Testis (tissue), 3 donors: ENCODE measurements around the gene HIPK2. TPM values are rescaled to one million over a fixed set of nuclear protein-coding genes. Genes with fewer than 3 reads are reported as not detected.

ENCODE experiments used
- DNase-seq: peaks from one replicate; pipeline ENCODE4 v3.0.0-alpha.2; 2019
- H3K27ac ChIP-seq, 2 donors: fragments of 200-600 bp; sonication (generic); one replicate each; pipeline ENCODE4 v1.5.1; 2019
- H3K27me3 ChIP-seq: fragments of 200-600 bp; sonication (generic); one replicate; pipeline ENCODE4 v1.5.1; 2019
- H3K36me3 ChIP-seq: fragments of 200-600 bp; sonication (generic); one replicate; pipeline ENCODE4 v1.5.1; 2017; ENCODE audit warnings: low read depth; ENCODE audit errors: missing control alignments
- H3K4me1 ChIP-seq: fragments of 200-600 bp; sonication (generic); one replicate; pipeline ENCODE4 v1.5.1; 2019
- H3K4me3 ChIP-seq, 2 donors: fragments of 200-600 bp; sonication (generic); one replicate each; pipeline ENCODE4 v1.5.1; 2017 to 2019
- H3K9me3 ChIP-seq: fragments of 200-600 bp; sonication (generic); one replicate; pipeline ENCODE4 v1.5.1; 2017
- POLR2A ChIP-seq: fragments of 450-650 bp; IDR thresholded peaks from one replicate; pipeline ENCODE4 v1.6.1; 2017; ENCODE audit warnings: antibody characterized with exemption, mild to moderate bottlenecking, moderate library complexity
- WGBS, 2 donors: methylation state at CpG; one replicate each; pipeline ENCODE4 v1.1.5; 2018; 5-methylcytosine and 5-hydroxymethylcytosine counted together
- intact Hi-C: fragments of 100-400 bp; cut with DNase I; formaldehyde crosslinking; loops from one replicate; pipeline ENCODE4 v1.15.1; 2023; ENCODE audit warnings: low total_unique reads
- polyA plus RNA-seq: library from polyadenylated mRNA; stranded (reverse); fragments of 350-450 nt; fragmentation: Illumina TruSeq; extraction: RNeasy Lipid Tissue Mini Kit (QIAGEN cat#74804); gene quantifications from one replicate; pipeline ENCODE4 v1.2.3, GENCODE V29; 2014; ENCODE audit warnings: low read depth, low replicate concordance; ENCODE audit not compliant: insufficient read depth
- total RNA-seq, 2 donors: library from RNA; depleted of rRNA; stranded (reverse); fragments of >200 nt; gene quantifications; one replicate each; pipeline ENCODE4 v1.2.3, GENCODE V29; 2016
- TF ChIP-seq, protein P1 (sequence below), 3 experiments: fragments of 450-650 bp in 2 of 3; fragments of 200-600 bp in 1 of 3; sonication (generic) in 1 of 3; IDR thresholded peaks; one replicate each; pipeline ENCODE4 v1.5.1; 2016 to 2019; ENCODE audit warnings: antibody characterized with exemption in 3 of 3, mild to moderate bottlenecking in 2 of 3, moderate library complexity in 1 of 3

The HIPK2 gene
- total and polyA plus RNA-seq, 3 donors from 2014 or later = 6.3 to 22.4 (median 17.8) TPM

DNA sequence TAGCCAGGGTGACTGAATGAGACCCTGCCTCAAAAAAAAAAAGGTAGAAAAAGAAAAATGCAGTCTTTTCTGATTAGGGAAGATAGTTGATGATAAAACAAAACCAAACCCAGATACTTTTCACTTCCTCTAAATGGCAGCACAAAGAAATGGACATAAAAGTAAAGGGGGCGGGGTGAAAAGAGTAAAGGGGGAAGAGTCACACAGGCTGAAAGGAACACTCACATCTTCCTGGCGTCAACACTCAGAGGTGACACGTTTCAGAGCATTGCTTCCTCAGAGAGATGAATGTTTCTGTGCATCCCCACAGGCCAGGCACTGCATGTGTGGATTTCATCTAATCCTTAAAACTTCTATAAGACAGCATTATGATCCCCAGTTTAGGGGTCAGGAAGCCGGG is 81.2 kb downstream of the HIPK2 start:
- TF ChIP-seq POLR2A = no peak
- TF ChIP-seq, protein P1, sequence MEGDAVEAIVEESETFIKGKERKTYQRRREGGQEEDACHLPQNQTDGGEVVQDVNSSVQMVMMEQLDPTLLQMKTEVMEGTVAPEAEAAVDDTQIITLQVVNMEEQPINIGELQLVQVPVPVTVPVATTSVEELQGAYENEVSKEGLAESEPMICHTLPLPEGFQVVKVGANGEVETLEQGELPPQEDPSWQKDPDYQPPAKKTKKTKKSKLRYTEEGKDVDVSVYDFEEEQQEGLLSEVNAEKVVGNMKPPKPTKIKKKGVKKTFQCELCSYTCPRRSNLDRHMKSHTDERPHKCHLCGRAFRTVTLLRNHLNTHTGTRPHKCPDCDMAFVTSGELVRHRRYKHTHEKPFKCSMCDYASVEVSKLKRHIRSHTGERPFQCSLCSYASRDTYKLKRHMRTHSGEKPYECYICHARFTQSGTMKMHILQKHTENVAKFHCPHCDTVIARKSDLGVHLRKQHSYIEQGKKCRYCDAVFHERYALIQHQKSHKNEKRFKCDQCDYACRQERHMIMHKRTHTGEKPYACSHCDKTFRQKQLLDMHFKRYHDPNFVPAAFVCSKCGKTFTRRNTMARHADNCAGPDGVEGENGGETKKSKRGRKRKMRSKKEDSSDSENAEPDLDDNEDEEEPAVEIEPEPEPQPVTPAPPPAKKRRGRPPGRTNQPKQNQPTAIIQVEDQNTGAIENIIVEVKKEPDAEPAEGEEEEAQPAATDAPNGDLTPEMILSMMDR (IDR thresholded peaks at IDR 0.05) = no peak
- Histone ChIP-seq H3K36me3 (no peaks in the 10 kb centered on the region), H3K4me3 (no peak overlapping the region), H3K27ac (no peak overlapping the region), H3K9me3 (no peaks in the 10 kb centered on the region), H3K27me3 (no peaks in the 10 kb centered on the region), H3K4me1 (no peaks in the 10 kb centered on the region)
- WGBS, 2 donors = 77 to 85% methylated on average over 4 of the region's 4 CpGs
- DNase-seq = no peak
- intact Hi-C loops = no loop called here

DNA sequence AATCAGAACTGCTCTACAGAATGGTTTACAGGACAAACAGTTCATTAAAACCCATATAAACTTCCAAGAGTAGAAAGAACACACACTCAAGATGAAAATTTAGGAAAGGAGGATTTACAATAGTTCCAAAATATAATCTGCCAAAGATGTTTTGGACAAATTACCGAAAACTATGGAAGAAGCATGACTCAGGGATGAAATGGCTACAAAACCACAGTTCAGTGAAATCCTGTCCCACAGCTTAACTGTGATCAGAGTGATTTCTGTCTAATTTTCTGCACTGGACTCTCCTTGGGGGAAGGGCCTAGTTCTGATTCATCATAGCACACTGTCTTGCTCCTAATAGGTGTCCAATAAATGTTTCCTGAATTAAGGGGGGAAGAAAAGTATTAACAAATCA is 82.2 kb downstream of the HIPK2 start:
- 75 to 78% methylated on average over 1 of the region's 1 CpG for WGBS, 2 donors
- no peak for TF ChIP-seq POLR2A
- TF ChIP-seq, protein P1 (IDR thresholded peaks at IDR 0.05) = no peak
- no peaks in the 10 kb centered on the region for H3K9me3 ChIP-seq
- no peak overlapping the region for H3K4me3 ChIP-seq
- intact Hi-C loops = no loop called here
- H3K4me1 ChIP-seq = no peaks in the 10 kb centered on the region
- no peaks in the 10 kb centered on the region for H3K27me3 ChIP-seq
- no peaks in the 10 kb centered on the region for H3K36me3 ChIP-seq
- DNase-seq = no peak
- H3K27ac ChIP-seq = no peak overlapping the region

DNA sequence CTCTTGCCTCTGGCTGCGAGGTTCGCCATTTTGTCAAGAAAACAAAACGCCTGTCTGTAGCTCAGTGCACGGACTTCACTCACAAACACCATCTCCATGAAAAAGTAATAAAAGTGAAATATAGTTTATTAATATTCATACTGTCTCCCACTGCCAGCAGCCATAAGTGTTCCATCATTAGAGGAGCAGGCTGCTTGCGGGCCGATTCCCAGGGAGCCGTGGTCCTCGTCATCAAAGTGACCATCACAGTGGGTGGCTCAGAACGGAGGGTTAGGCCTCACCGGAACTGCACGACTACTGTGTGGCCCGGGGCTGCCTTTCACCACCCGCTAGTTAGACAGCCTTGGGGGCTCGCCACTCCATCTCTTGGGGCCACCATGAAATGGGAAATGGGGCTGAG is 82.7 kb downstream of the HIPK2 start:
- no peaks in the 10 kb centered on the region for H3K36me3 ChIP-seq
- DNase-seq = no peak
- intact Hi-C loops = no loop called here
- no peak overlapping the region for H3K4me3 ChIP-seq
- H3K27ac ChIP-seq = no peak overlapping the region
- no peaks in the 10 kb centered on the region for H3K9me3 ChIP-seq
- no peak for TF ChIP-seq POLR2A
- TF ChIP-seq, protein P1 (IDR thresholded peaks at IDR 0.05) = no peak
- no peaks in the 10 kb centered on the region for H3K27me3 ChIP-seq
- 88 to 89% methylated on average over 14 of the region's 14 CpGs for WGBS, 2 donors
- no peaks in the 10 kb centered on the region for H3K4me1 ChIP-seq

DNA sequence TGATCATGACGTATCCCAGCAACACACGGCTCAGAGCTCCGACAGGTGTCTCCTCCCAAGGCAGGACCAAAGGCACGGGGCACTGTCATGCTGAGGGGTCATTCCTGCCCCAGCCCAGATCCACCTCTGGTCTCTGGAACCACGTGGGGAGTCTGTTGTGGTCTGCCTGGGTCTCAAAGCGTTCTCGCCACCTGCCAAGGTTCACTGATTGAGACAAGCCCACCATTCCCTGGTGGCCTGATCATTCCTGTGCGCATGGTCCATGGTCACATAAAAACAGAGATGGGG is 83.5 kb downstream of the HIPK2 start:
- no peak overlapping the region for H3K27ac ChIP-seq
- H3K4me1 ChIP-seq = no peaks in the 10 kb centered on the region
- H3K4me3 ChIP-seq = no peak overlapping the region
- intact Hi-C loops = no loop called here
- 92 to 94% methylated on average over 8 of the region's 8 CpGs for WGBS, 2 donors
- no peaks in the 10 kb centered on the region for H3K9me3 ChIP-seq
- no peaks in the 10 kb centered on the region for H3K36me3 ChIP-seq
- TF ChIP-seq, protein P1 (IDR thresholded peaks at IDR 0.05) = no peak
- TF ChIP-seq POLR2A = no peak
- no peaks in the 10 kb centered on the region for H3K27me3 ChIP-seq
- DNase-seq = no peak

DNA sequence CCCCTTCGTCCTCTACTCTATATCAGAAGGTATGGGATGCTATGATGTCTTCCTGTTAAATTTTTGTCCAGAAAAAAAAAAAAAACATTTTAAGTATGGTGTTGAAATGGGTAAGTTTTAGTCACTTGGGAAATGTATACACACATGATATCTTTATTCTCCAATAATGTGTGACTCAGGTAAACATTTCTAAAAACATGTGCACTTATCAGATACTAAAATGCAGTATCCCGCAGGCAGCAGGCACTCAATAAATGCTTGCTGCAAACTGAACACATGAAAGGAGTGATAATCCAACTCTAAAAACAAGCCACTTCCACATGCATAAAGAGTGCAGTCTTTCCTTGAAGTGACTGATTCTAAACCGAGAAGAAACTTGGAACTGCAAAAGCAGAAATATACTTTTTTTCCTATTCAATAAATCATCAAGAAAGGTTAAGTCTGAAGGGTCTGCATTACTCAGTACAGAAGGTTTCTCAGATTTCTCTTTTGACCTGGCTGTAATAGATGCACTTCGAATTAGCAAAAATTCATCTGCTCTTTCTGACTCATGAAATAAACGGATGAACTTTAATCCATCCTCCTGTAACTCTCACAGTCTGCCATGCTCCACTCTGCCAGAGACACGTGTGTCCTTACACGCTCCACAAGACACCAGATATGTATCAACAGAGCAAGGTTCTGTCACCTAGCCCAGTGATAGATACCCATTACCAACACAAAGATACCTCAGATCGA is 84.0 kb downstream of the HIPK2 start:
- intact Hi-C loops = no loop called here

More for the DNA sequence above, 84.0 kb downstream of the HIPK2 start:
- Histone ChIP-seq H3K4me1 (no peaks in the 10 kb centered on the region), H3K27me3 (no peaks in the 10 kb centered on the region), H3K36me3 (no peaks in the 10 kb centered on the region), H3K4me3 (no peak overlapping the region), H3K27ac (no peak overlapping the region), H3K9me3 (no peaks in the 10 kb centered on the region)
- WGBS, 2 donors = 84 to 88% methylated on average over 8 of the region's 8 CpGs
- no peak for DNase-seq
- no peak for TF ChIP-seq POLR2A
- TF ChIP-seq, protein P1 (IDR thresholded peaks at IDR 0.05) = no peak
